ENCODE measurements around the gene NUP43.

DNA sequence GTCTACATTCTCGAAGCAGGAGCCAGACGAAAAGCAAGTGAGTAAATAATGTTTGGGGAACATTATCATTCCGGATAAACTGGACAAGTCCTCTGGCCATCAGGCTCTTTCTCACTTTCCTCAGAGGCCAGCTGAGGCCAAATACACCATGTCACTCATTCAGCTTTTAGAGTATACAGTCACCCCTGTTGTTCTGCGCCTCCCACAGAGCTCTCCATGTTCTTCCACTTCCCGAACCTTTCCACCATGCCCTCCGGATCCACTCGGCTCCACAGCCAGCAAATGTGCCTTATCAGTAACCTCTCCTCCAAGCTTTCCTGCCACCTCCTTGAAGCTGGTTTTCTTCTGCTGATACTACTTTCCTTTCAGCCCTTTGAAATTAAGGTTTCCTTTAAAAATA lies 60.1 kb downstream of the NUP43 start:
- TF ChIP-seq, protein P1, sequence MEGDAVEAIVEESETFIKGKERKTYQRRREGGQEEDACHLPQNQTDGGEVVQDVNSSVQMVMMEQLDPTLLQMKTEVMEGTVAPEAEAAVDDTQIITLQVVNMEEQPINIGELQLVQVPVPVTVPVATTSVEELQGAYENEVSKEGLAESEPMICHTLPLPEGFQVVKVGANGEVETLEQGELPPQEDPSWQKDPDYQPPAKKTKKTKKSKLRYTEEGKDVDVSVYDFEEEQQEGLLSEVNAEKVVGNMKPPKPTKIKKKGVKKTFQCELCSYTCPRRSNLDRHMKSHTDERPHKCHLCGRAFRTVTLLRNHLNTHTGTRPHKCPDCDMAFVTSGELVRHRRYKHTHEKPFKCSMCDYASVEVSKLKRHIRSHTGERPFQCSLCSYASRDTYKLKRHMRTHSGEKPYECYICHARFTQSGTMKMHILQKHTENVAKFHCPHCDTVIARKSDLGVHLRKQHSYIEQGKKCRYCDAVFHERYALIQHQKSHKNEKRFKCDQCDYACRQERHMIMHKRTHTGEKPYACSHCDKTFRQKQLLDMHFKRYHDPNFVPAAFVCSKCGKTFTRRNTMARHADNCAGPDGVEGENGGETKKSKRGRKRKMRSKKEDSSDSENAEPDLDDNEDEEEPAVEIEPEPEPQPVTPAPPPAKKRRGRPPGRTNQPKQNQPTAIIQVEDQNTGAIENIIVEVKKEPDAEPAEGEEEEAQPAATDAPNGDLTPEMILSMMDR (conservative IDR thresholded peaks at IDR 0.05; ENCODE audit: low read length), result no peak
- TF ChIP-seq EZH2phosphoT487 (IDR thresholded peaks at IDR 0.05; ENCODE audit: borderline replicate concordance), result no peak
